Measurements from ENCODE around the gene HTR4. TPM values are rescaled to one million over a fixed set of nuclear protein-coding genes. Genes with fewer than 3 reads are reported as not detected.

The HTR4 gene
- total RNA-seq, 1 experiment from 2014 or later, result not detected

- Histone ChIP-seq H3K4me1 (ENCODE audit: control insufficient read depth in 1 of 2, insufficient read depth in 2 of 2, low read length in 2 of 2) (no peaks in the 10 kb centered on the region), H3K79me2 (ENCODE audit: insufficient read depth, low read length) (no peaks in the 10 kb centered on the region), H3K36me3 (ENCODE audit: control insufficient read depth in 1 of 2, insufficient read depth in 2 of 2, low read length in 2 of 2) (no peaks in the 10 kb centered on the region), H3K27ac (ENCODE audit: low read depth, low read length) (no peak overlapping the region), H3K9me3 (ENCODE audit: control insufficient read depth in 1 of 2, insufficient read depth in 1 of 2, low read depth in 1 of 2, low read length in 2 of 2) (no peaks in the 10 kb centered on the region), H4K20me1 (ENCODE audit: insufficient read depth) (no peaks in the 10 kb centered on the region), H3K4me2 (ENCODE audit: low read length) (no peak overlapping the region), H3K9ac (ENCODE audit: low read length) (no peak overlapping the region), H3K27me3 (ENCODE audit: insufficient read depth, low read length) (peaks cover 9% of the 10 kb centered on the region; the same call in 1 of the 2 replicates), H2AFZ (ENCODE audit: low read depth, low read length, poor library complexity, severe bottlenecking) (no peak overlapping the region), H3K4me3 (replicated peaks in 1 of 2; ENCODE audit: low read depth in 1 of 2, low read length in 2 of 2) (no peak overlapping the region), H3K9me2 (ENCODE audit: insufficient read depth) (no peaks in the 10 kb centered on the region)
- TF ChIP-seq, protein P1, sequence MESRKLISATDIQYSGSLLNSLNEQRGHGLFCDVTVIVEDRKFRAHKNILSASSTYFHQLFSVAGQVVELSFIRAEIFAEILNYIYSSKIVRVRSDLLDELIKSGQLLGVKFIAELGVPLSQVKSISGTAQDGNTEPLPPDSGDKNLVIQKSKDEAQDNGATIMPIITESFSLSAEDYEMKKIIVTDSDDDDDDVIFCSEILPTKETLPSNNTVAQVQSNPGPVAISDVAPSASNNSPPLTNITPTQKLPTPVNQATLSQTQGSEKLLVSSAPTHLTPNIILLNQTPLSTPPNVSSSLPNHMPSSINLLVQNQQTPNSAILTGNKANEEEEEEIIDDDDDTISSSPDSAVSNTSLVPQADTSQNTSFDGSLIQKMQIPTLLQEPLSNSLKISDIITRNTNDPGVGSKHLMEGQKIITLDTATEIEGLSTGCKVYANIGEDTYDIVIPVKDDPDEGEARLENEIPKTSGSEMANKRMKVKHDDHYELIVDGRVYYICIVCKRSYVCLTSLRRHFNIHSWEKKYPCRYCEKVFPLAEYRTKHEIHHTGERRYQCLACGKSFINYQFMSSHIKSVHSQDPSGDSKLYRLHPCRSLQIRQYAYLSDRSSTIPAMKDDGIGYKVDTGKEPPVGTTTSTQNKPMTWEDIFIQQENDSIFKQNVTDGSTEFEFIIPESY (IDR thresholded peaks at IDR 0.05; ENCODE audit: extremely low read depth, insufficient replicate concordance, low read length), result no peak
- TF ChIP-seq CBX3 (IDR thresholded peaks at IDR 0.05; ENCODE audit: low read depth) (no peak), POLR2A (IDR thresholded peaks at IDR 0.05; ENCODE audit: borderline replicate concordance, extremely low read depth, insufficient read depth, insufficient read length) (no peak), EGR1 (IDR thresholded peaks at IDR 0.05; ENCODE audit: low read depth) (no peak), POLR2AphosphoS5 (IDR thresholded peaks at IDR 0.05; ENCODE audit: low read depth, low read length) (no peak), CTCF (IDR thresholded peaks at IDR 0.05 in 2 of 3, conservative IDR thresholded peaks at IDR 0.05 in 1 of 3; ENCODE audit: borderline replicate concordance in 1 of 3, insufficient read depth in 1 of 3, low read depth in 2 of 3, low read length in 2 of 3) (no peak), JUND (IDR thresholded peaks at IDR 0.05) (no peak), SP1 (IDR thresholded peaks at IDR 0.05; ENCODE audit: low read depth) (no peak), SRF (IDR thresholded peaks at IDR 0.05; ENCODE audit: low read depth) (no peak), FOSL1 (IDR thresholded peaks at IDR 0.05; ENCODE audit: low read depth) (no peak), YY1 (IDR thresholded peaks at IDR 0.05; ENCODE audit: extremely low read depth, insufficient replicate concordance, low read depth, low read length) (no peak), ZFX (IDR thresholded peaks at IDR 0.05) (no peak), RAD21 (IDR thresholded peaks at IDR 0.05; ENCODE audit: low read depth) (no peak)
- ATAC-seq (no peak), DNase-seq (ENCODE audit: low read depth, low spot score) (no peak)
- ChIA-PET POLR2A (no interaction called here), CTCF (no interaction called here), RAD21 (ENCODE audit: low non-redundant PET in 1 of 2, low total read pairs in 2 of 2, uncharacterized antibody in 2 of 2, unreplicated experiment in 2 of 2) (no interaction called here)
- intact Hi-C loops (cut with micrococcal nuclease), result no loop called here
- BruUV-seq (replicated peaks), result no TSS peak
These were observed 2.8 kb downstream of the HTR4 start for GRCh38 chr5:148651528-148651927.
